Astrocyte (in vitro differentiated cells and primary cell): Measurements from ENCODE around the gene ALK. TPM values are rescaled to one million over a fixed set of nuclear protein-coding genes. Genes with fewer than 3 reads are reported as not detected.
A peak's percentile ranks its signal among the peaks of the same experiment; 100 is the strongest.

Experiments used
- DNase-seq: peaks from one replicate; pipeline ENCODE4 v3.0.0-alpha.2; 2010; ENCODE audit warnings: low read depth
- FAIRE-seq: peaks from 2 replicates; lab custom pipeline; 2011; peaks lifted over from hg19 to GRCh38; lab: Jason Lieb, UNC
- H2AFZ ChIP-seq: 2 replicates; pipeline ENCODE4 v1.6.0; 2012; ENCODE audit warnings: low read depth, low read length, inconsistent platforms
- H3K27ac ChIP-seq: 2 replicates; pipeline ENCODE4 v1.5.1; 2011; ENCODE audit warnings: low read depth, low read length, inconsistent platforms
- H3K27me3 ChIP-seq: 2 replicates; pipeline ENCODE4 v1.6.0; 2011; ENCODE audit warnings: low read length, inconsistent platforms; ENCODE audit not compliant: insufficient read depth
- H3K36me3 ChIP-seq: 2 replicates; pipeline ENCODE4 v1.5.1; 2011; ENCODE audit warnings: low read length, inconsistent platforms; ENCODE audit not compliant: insufficient read depth
- H3K4me1 ChIP-seq: 2 replicates; pipeline ENCODE4 v1.5.1; 2011; ENCODE audit warnings: low read length, inconsistent platforms; ENCODE audit not compliant: insufficient read depth
- H3K4me2 ChIP-seq: 2 replicates; pipeline ENCODE4 v1.6.0; 2012; ENCODE audit warnings: low read length, inconsistent platforms
- H3K4me3 ChIP-seq: 2 replicates; pipeline ENCODE4 v1.5.1; 2011; ENCODE audit warnings: low read depth, mild to moderate bottlenecking, low read length, inconsistent platforms; ENCODE audit not compliant: insufficient read depth
- H3K79me2 ChIP-seq: 2 replicates; pipeline ENCODE4 v1.6.0; 2012; ENCODE audit warnings: mild to moderate bottlenecking, low read length, inconsistent platforms; ENCODE audit not compliant: insufficient read depth
- H3K9ac ChIP-seq: 2 replicates; pipeline ENCODE4 v1.6.0; 2012; ENCODE audit warnings: mild to moderate bottlenecking, low read length, inconsistent platforms
- H3K9me3 ChIP-seq: 2 replicates; pipeline ENCODE4 v1.5.1; 2012; ENCODE audit warnings: low read depth, mild to moderate bottlenecking, low read length, inconsistent platforms; ENCODE audit not compliant: insufficient read depth
- H4K20me1 ChIP-seq: 2 replicates; pipeline ENCODE4 v1.6.0; 2012; ENCODE audit warnings: low read length, inconsistent platforms; ENCODE audit not compliant: insufficient read depth
- H3K27ac Mint-ChIP-seq: one replicate; pipeline ENCODE4 v1.8.0; 2021; ENCODE audit warnings: mild to moderate bottlenecking, mixed read lengths; ENCODE audit not compliant: unreplicated experiment
- H3K27me3 Mint-ChIP-seq: one replicate; pipeline ENCODE4 v1.8.0; 2021; ENCODE audit warnings: low read depth, mixed read lengths; ENCODE audit not compliant: unreplicated experiment
- H3K36me3 Mint-ChIP-seq: one replicate; pipeline ENCODE4 v1.8.0; 2021; ENCODE audit warnings: low read depth, mixed read lengths; ENCODE audit not compliant: unreplicated experiment
- H3K4me1 Mint-ChIP-seq: one replicate; pipeline ENCODE4 v1.8.0; 2021; ENCODE audit warnings: low read depth, mixed read lengths; ENCODE audit not compliant: unreplicated experiment
- H3K4me3 Mint-ChIP-seq: one replicate; pipeline ENCODE4 v1.8.0; 2021; ENCODE audit warnings: mild to moderate bottlenecking, moderate library complexity, mixed read lengths; ENCODE audit not compliant: unreplicated experiment
- H3K9me3 Mint-ChIP-seq: one replicate; pipeline ENCODE4 v1.8.0; 2021; ENCODE audit warnings: mild to moderate bottlenecking, mixed read lengths; ENCODE audit not compliant: unreplicated experiment
- EZH2 ChIP-seq: IDR thresholded peaks from 2 replicates; pipeline ENCODE4 v1.6.1; 2012; ENCODE audit warnings: mild to moderate bottlenecking, low read length, inconsistent platforms; ENCODE audit not compliant: insufficient read depth
- total RNA-seq: library from RNA; stranded (reverse); gene quantifications from 2 replicates; pipeline ENCODE4 v1.2.1, GENCODE V29; 2021
- TF ChIP-seq, protein P1 (sequence below): IDR thresholded peaks from 2 replicates; pipeline ENCODE4 v1.5.1; 2011; ENCODE audit warnings: low read depth, mild to moderate bottlenecking, inconsistent platforms, low read length, moderate library complexity; ENCODE audit not compliant: insufficient read depth

Gene ALK
- total RNA-seq, 1 donor from 2014 or later: 0.16 TPM

DNA sequence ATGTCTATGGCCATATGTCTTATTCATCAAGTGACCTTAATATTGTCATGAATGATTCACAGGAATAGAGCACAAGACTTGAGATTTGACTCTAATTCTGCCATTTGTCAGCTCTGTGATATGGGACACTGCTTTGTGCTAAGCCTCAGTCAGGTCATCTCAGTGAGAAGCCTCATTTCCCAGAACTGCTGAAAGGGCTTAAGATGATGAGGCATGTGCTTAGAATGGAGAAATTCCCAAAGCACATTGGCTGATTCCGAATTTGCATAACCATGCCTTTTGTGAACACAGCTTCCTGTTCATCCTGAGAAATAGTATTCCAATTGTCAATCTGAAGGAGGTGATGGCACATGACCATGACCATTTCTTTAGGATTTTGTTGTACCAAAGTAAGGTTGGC lies 218.1 kb downstream of the ALK start:
- FAIRE-seq (no peak), DNase-seq (no peak)
- no peak overlapping the region for H2AFZ ChIP-seq
- no peaks in the 10 kb centered on the region for H3K79me2 ChIP-seq
- no peak overlapping the region for H3K4me3 Mint-ChIP-seq
- no peaks in the 10 kb centered on the region for H4K20me1 ChIP-seq
- no peaks in the 10 kb centered on the region for H3K27me3 ChIP-seq
- no peak overlapping the region for H3K27ac Mint-ChIP-seq
- peaks cover 3% of the 10 kb centered on the region for H3K9me3 Mint-ChIP-seq
- peaks cover 12% of the 10 kb centered on the region for H3K4me1 Mint-ChIP-seq
- H3K36me3 Mint-ChIP-seq: peaks cover 2% of the 10 kb centered on the region
- H3K4me1 ChIP-seq: peaks cover 14% of the 10 kb centered on the region
- no peaks in the 10 kb centered on the region for H3K9me3 ChIP-seq
- no peak overlapping the region for H3K4me3 ChIP-seq
- peaks cover 5% of the 10 kb centered on the region for H3K27me3 Mint-ChIP-seq
- no peaks in the 10 kb centered on the region for H3K36me3 ChIP-seq
- H3K4me2 ChIP-seq: no peak overlapping the region
- no peak overlapping the region for H3K9ac ChIP-seq
- no peak for TF ChIP-seq EZH2
- TF ChIP-seq, protein P1, sequence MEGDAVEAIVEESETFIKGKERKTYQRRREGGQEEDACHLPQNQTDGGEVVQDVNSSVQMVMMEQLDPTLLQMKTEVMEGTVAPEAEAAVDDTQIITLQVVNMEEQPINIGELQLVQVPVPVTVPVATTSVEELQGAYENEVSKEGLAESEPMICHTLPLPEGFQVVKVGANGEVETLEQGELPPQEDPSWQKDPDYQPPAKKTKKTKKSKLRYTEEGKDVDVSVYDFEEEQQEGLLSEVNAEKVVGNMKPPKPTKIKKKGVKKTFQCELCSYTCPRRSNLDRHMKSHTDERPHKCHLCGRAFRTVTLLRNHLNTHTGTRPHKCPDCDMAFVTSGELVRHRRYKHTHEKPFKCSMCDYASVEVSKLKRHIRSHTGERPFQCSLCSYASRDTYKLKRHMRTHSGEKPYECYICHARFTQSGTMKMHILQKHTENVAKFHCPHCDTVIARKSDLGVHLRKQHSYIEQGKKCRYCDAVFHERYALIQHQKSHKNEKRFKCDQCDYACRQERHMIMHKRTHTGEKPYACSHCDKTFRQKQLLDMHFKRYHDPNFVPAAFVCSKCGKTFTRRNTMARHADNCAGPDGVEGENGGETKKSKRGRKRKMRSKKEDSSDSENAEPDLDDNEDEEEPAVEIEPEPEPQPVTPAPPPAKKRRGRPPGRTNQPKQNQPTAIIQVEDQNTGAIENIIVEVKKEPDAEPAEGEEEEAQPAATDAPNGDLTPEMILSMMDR: no peak
- H3K27ac ChIP-seq: no peak overlapping the region

- no peak overlapping the region for H3K27ac Mint-ChIP-seq
- H3K4me2 ChIP-seq: no peak overlapping the region
- no peak for DNase-seq
- no peak overlapping the region for H3K9ac ChIP-seq
- H3K79me2 ChIP-seq: no peaks in the 10 kb centered on the region
- H3K9me3 Mint-ChIP-seq: peaks cover 7% of the 10 kb centered on the region
- no peak for TF ChIP-seq EZH2
- TF ChIP-seq, protein P1: no peak
- H3K4me1 ChIP-seq: peaks cover 14% of the 10 kb centered on the region
- H3K9me3 ChIP-seq: no peaks in the 10 kb centered on the region
- H4K20me1 ChIP-seq: no peaks in the 10 kb centered on the region
- H3K4me3 Mint-ChIP-seq: no peak overlapping the region
- no peak for FAIRE-seq
- H3K27ac ChIP-seq: no peak overlapping the region
- H3K4me3 ChIP-seq: no peak overlapping the region
- no peaks in the 10 kb centered on the region for H3K27me3 ChIP-seq
- peaks cover 2% of the 10 kb centered on the region for H3K36me3 Mint-ChIP-seq
- H3K27me3 Mint-ChIP-seq: peaks cover 3% of the 10 kb centered on the region
- no peak overlapping the region for H2AFZ ChIP-seq
- no peaks in the 10 kb centered on the region for H3K36me3 ChIP-seq
- peaks cover 12% of the 10 kb centered on the region for H3K4me1 Mint-ChIP-seq
These were observed 219.1 kb downstream of the ALK start for GRCh38 chr2:29702276-29702675.

- H3K36me3 ChIP-seq: no peaks in the 10 kb centered on the region
- TF ChIP-seq, protein P1: no peak
- no peak for TF ChIP-seq EZH2
- H4K20me1 ChIP-seq: no peaks in the 10 kb centered on the region
These were observed 220.8 kb downstream of the ALK start for GRCh38 chr2:29700560-29700959.

More at GRCh38 chr2:29700560-29700959, 220.8 kb downstream of the ALK start:
- no peak overlapping the region for H3K4me3 ChIP-seq
- Mint-ChIP-seq H3K27me3 (no peaks in the 10 kb centered on the region), H3K27ac (no peak overlapping the region), H3K4me1 (peaks cover 9% of the 10 kb centered on the region), H3K36me3 (peaks cover 2% of the 10 kb centered on the region), H3K4me3 (no peak overlapping the region), H3K9me3 (peaks cover 7% of the 10 kb centered on the region)
- peak overlapping the region; percentile 15 for H3K4me2 ChIP-seq
- H3K79me2 ChIP-seq: no peaks in the 10 kb centered on the region
- H3K4me1 ChIP-seq: peaks cover 14% of the 10 kb centered on the region
- H2AFZ ChIP-seq: no peak overlapping the region
- H3K9ac ChIP-seq: no peak overlapping the region
- no peak for FAIRE-seq
- peak overlapping the region; percentile 7 for H3K27ac ChIP-seq
- H3K9me3 ChIP-seq: no peaks in the 10 kb centered on the region
- DNase-seq: peak; percentile 93
- H3K27me3 ChIP-seq: no peaks in the 10 kb centered on the region
